SK-N-SH (cell line): ENCODE results near the gene PTK6.

ENCODE experiments used
- CTCF ChIP-seq: fragments of 200-600 bp; sonication (generic); IDR thresholded peaks from 2 replicates; pipeline ENCODE4 v1.6.1; 2017; ENCODE audit warnings: antibody characterized with exemption, mild to moderate bottlenecking, moderate library complexity
- EP300 ChIP-seq, 2 experiments: IDR thresholded peaks; 2 replicates each; pipeline versions ENCODE4 v1.4.0 to v1.6.1; 2012; ENCODE audit warnings: borderline replicate concordance in 1 of 2, low read depth in 1 of 2, low read length in 1 of 2
- EZH2phosphoT487 ChIP-seq: fragments of 200-600 bp; sonication (generic); IDR thresholded peaks from 2 replicates; pipeline ENCODE4 v1.6.1; 2017; ENCODE audit warnings: low read depth, mixed run types, mild to moderate bottlenecking, antibody characterized with exemption, moderate library complexity, borderline replicate concordance
- FOXM1 ChIP-seq: IDR thresholded peaks from 2 replicates; pipeline ENCODE4 v1.4.0; 2012; ENCODE audit warnings: low read depth, mild to moderate bottlenecking
- JUND ChIP-seq: IDR thresholded peaks from 2 replicates; pipeline ENCODE4 v1.4.0; 2012
- MAX ChIP-seq: IDR thresholded peaks from 2 replicates; pipeline ENCODE4 v1.4.0; 2012; ENCODE audit warnings: low read depth
- PBX3 ChIP-seq: IDR thresholded peaks from 2 replicates; pipeline ENCODE4; 2012
- RAD21 ChIP-seq: IDR thresholded peaks from 2 replicates; pipeline ENCODE4 v1.6.1; 2012; ENCODE audit warnings: mild to moderate bottlenecking, low read length
- SMC3 ChIP-seq: IDR thresholded peaks from 2 replicates; pipeline ENCODE4 v1.6.1; 2012; ENCODE audit warnings: low read depth, low read length, improper control_type of control experiment
- TCF12 ChIP-seq: IDR thresholded peaks from 2 replicates; pipeline ENCODE4 v1.4.0; 2012
- TEAD4 ChIP-seq: IDR thresholded peaks from 2 replicates; pipeline ENCODE4 v1.4.0; 2012; ENCODE audit warnings: mild to moderate bottlenecking, borderline replicate concordance; ENCODE audit not compliant: insufficient read depth
- YY1 ChIP-seq: IDR thresholded peaks from 2 replicates; pipeline ENCODE4 v1.4.0; 2012; ENCODE audit warnings: low read depth, mild to moderate bottlenecking

- no peak for TF ChIP-seq TCF12
- no peak for TF ChIP-seq CTCF
- no peak for TF ChIP-seq EP300 (IDR thresholded peaks at IDR 0.05; ENCODE audit: borderline replicate concordance in 1 of 2, low read depth in 1 of 2, low read length in 1 of 2)
- no peak for TF ChIP-seq EZH2phosphoT487
- TF ChIP-seq YY1 = no peak
- TF ChIP-seq MAX = no peak
- TF ChIP-seq FOXM1 = no peak
- TF ChIP-seq RAD21 = no peak
- TF ChIP-seq PBX3 = no peak
- no peak for TF ChIP-seq TEAD4
- TF ChIP-seq SMC3 = no peak
- no peak for TF ChIP-seq JUND
Observed at GRCh38 chr20:63501818-63502670, 35.1 kb downstream of the PTK6 start.
